Neural progenitor cell (in vitro differentiated cells): ENCODE data around the gene JAZF1.

ENCODE experiments used
- CTCF ChIP-seq: fragments of 200-600 bp; sonication (generic); IDR thresholded peaks from 2 replicates; pipeline ENCODE4 v1.5.1; 2017; ENCODE audit warnings: antibody characterized with exemption, mild to moderate bottlenecking
- EZH2 ChIP-seq: fragments of 200-600 bp; sonication (generic); IDR thresholded peaks from 2 replicates; pipeline ENCODE4 v1.6.1; 2017; ENCODE audit warnings: antibody characterized with exemption, mild to moderate bottlenecking, moderate library complexity

- TF ChIP-seq CTCF (no peak), EZH2 (no peak)
These were observed 36.5 kb upstream of the JAZF1 start for GRCh38 chr7:28217143-28217542.
